Gastrocnemius medialis (tissue), 4 donors: ENCODE measurements around the gene PRKACB. TPM values are rescaled to one million over a fixed set of nuclear protein-coding genes. Genes with fewer than 3 reads are reported as not detected.

Experiments
- ATAC-seq, 2 donors: fragments of 150-250 bp; one replicate each; pipeline ENCODE4 v1.9.1; 2016
- DNase-seq, 2 donors: peaks; one replicate each; pipeline ENCODE4 v3.0.0-alpha.2; 2019
- H3K27ac ChIP-seq, 4 donors: fragments of 200-600 bp; sonication (generic); 1 replicate in 1 of 4; 2 replicates in 3 of 4; pipeline ENCODE4 v1.5.1; 2016 to 2018; ENCODE audit warnings: mild to moderate bottlenecking in 2 of 4, moderate library complexity in 1 of 4
- H3K27me3 ChIP-seq, 3 donors: fragments of 200-600 bp; sonication (generic) in 2 of 3; 1 replicate in 1 of 3; 2 replicates in 2 of 3; pipeline versions ENCODE4 v1.5.1 to v1.6.0; 2016 to 2019; ENCODE audit warnings: mild to moderate bottlenecking in 1 of 3, moderate library complexity in 1 of 3
- H3K36me3 ChIP-seq, 2 donors: fragments of 200-600 bp; sonication (generic) in 1 of 2; one replicate each; pipeline ENCODE4 v1.5.1; 2017 to 2018
- H3K4me1 ChIP-seq, 2 donors: fragments of 200-600 bp; sonication (generic) in 1 of 2; one replicate each; pipeline ENCODE4 v1.5.1; 2016 to 2017; ENCODE audit warnings: mild to moderate bottlenecking in 2 of 2
- H3K4me3 ChIP-seq, 4 donors: fragments of 200-600 bp; sonication (generic) in 3 of 4; 1 replicate in 1 of 4; 2 replicates in 3 of 4; pipeline ENCODE4 v1.5.1; 2016 to 2019; ENCODE audit warnings: mild to moderate bottlenecking in 2 of 4
- H3K9me3 ChIP-seq, 3 donors: fragments of 200-600 bp; sonication (generic) in 2 of 3; 1 replicate in 1 of 3; 2 replicates in 2 of 3; pipeline ENCODE4 v1.5.1; 2016 to 2019
- CTCF ChIP-seq, 5 experiments: fragments of 450-650 bp in 3 of 5; fragments of 200-600 bp in 2 of 5; sonication (generic) in 2 of 5; IDR thresholded peaks in 4 of 5; conservative IDR thresholded peaks in 1 of 5; 1 replicate in 4 of 5; 2 replicates in 1 of 5; pipeline ENCODE4 v1.5.1; 2016 to 2019; ENCODE audit warnings: antibody characterized with exemption in 5 of 5, mild to moderate bottlenecking in 3 of 5, moderate library complexity in 3 of 5
- POLR2A ChIP-seq, 2 donors: fragments of 450-650 bp; IDR thresholded peaks; one replicate each; pipeline ENCODE4 v1.6.1; 2017; ENCODE audit warnings: antibody characterized with exemption in 2 of 2, mild to moderate bottlenecking in 2 of 2, moderate library complexity in 2 of 2
- in situ Hi-C, 4 donors: fragments of 200-750 bp; cut with MboI; loops; one replicate each; pipeline versions ENCODE4 v1.15.0 to v1.8.0; 2017; ENCODE audit warnings: low sequenced_read_pairs in 4 of 4
- intact Hi-C: fragments of 100-400 bp; cut with DNase I; formaldehyde crosslinking; loops from one replicate; pipeline ENCODE4 v1.15.1; 2023; ENCODE audit warnings: low total_unique reads
- total RNA-seq, 4 donors: library from RNA; depleted of rRNA; stranded (reverse); fragments of >200 nt; gene quantifications; one replicate each; pipeline versions ENCODE4 v1.1.0 to v1.2.3, GENCODE V29; 2016

The PRKACB gene
- total RNA-seq, 4 donors from 2014 or later: 4.2 to 12.4 (median 7.0) TPM

GRCh38 chr1:84260852-84261518 lies 116.9 kb downstream of the PRKACB start:
- no peak overlapping the region for H3K27ac ChIP-seq
- no peak overlapping the region for H3K4me3 ChIP-seq
- H3K9me3 ChIP-seq: no peaks in the 10 kb centered on the region
- no peak for TF ChIP-seq POLR2A (IDR thresholded peaks at IDR 0.05)
- in situ Hi-C loops: no loop called here
- ATAC-seq (no peak), DNase-seq (no peak)
- no peaks in the 10 kb centered on the region for H3K4me1 ChIP-seq
- intact Hi-C loops: no loop called here
- no peaks in the 10 kb centered on the region for H3K27me3 ChIP-seq
- H3K36me3 ChIP-seq: no peaks in the 10 kb centered on the region

- H3K27ac ChIP-seq: no peak overlapping the region
- no peaks in the 10 kb centered on the region for H3K4me1 ChIP-seq
- H3K36me3 ChIP-seq: no peaks in the 10 kb centered on the region
- no peak overlapping the region for H3K4me3 ChIP-seq
- TF ChIP-seq CTCF (IDR thresholded peaks at IDR 0.05 in 4 of 5, conservative IDR thresholded peaks at IDR 0.05 in 1 of 5) (no peak), POLR2A (IDR thresholded peaks at IDR 0.05) (no peak)
- no peak for DNase-seq
- intact Hi-C loops: no loop called here
- no peaks in the 10 kb centered on the region for H3K9me3 ChIP-seq
- no peaks in the 10 kb centered on the region for H3K27me3 ChIP-seq
- ATAC-seq: no peak
- in situ Hi-C loops: no loop called here
These were observed 120.9 kb downstream of the PRKACB start for GRCh38 chr1:84264961-84265360.

GRCh38 chr1:84265867-84266266 lies 121.8 kb downstream of the PRKACB start:
- ATAC-seq (no peak), DNase-seq (no peak)
- H3K27me3 ChIP-seq: no peaks in the 10 kb centered on the region
- intact Hi-C loops (no loop called here), in situ Hi-C loops (no loop called here)
- H3K4me3 ChIP-seq: no peak overlapping the region
- H3K27ac ChIP-seq: no peak overlapping the region
- H3K4me1 ChIP-seq: no peaks in the 10 kb centered on the region
- no peaks in the 10 kb centered on the region for H3K9me3 ChIP-seq
- TF ChIP-seq CTCF (IDR thresholded peaks at IDR 0.05 in 4 of 5, conservative IDR thresholded peaks at IDR 0.05 in 1 of 5) (no peak), POLR2A (IDR thresholded peaks at IDR 0.05) (no peak)
- no peaks in the 10 kb centered on the region for H3K36me3 ChIP-seq

GRCh38 chr1:84266748-84267147 lies 122.7 kb downstream of the PRKACB start:
- Histone ChIP-seq H3K4me1 (no peaks in the 10 kb centered on the region), H3K27me3 (no peaks in the 10 kb centered on the region), H3K27ac (no peak overlapping the region), H3K9me3 (no peaks in the 10 kb centered on the region), H3K4me3 (no peak overlapping the region), H3K36me3 (no peaks in the 10 kb centered on the region)
- ATAC-seq: no peak
- in situ Hi-C loops: no loop called here
- DNase-seq: no peak
- intact Hi-C loops: no loop called here
- TF ChIP-seq CTCF (IDR thresholded peaks at IDR 0.05 in 4 of 5, conservative IDR thresholded peaks at IDR 0.05 in 1 of 5) (no peak), POLR2A (IDR thresholded peaks at IDR 0.05) (no peak)

GRCh38 chr1:84267476-84267875 lies 123.4 kb downstream of the PRKACB start:
- no peak for DNase-seq
- Histone ChIP-seq H3K4me1 (no peaks in the 10 kb centered on the region), H3K9me3 (no peaks in the 10 kb centered on the region), H3K27me3 (no peaks in the 10 kb centered on the region), H3K4me3 (no peak overlapping the region), H3K27ac (no peak overlapping the region), H3K36me3 (no peaks in the 10 kb centered on the region)
- ATAC-seq: no peak
- intact Hi-C loops: no loop called here
- in situ Hi-C loops: no loop called here
- TF ChIP-seq CTCF (IDR thresholded peaks at IDR 0.05 in 4 of 5, conservative IDR thresholded peaks at IDR 0.05 in 1 of 5) (no peak), POLR2A (IDR thresholded peaks at IDR 0.05) (no peak)
